ENCODE results near the gene NTRK2. TPM values are rescaled to one million over a fixed set of nuclear protein-coding genes. Genes with fewer than 3 reads are reported as not detected.

NTRK2 gene
- total RNA-seq, 4 donors from 2014 or later = 2.9 to 15.9 (median 8.4) TPM

GRCh38 chr9:84988621-84989020 is 319.1 kb downstream of the NTRK2 start:
- DNase-seq = no peak
- 20 to 63% methylated on average over 1 to 2 of the region's 2 CpGs for WGBS, 2 donors
- H3K4me3 ChIP-seq = no peak overlapping the region

DNA sequence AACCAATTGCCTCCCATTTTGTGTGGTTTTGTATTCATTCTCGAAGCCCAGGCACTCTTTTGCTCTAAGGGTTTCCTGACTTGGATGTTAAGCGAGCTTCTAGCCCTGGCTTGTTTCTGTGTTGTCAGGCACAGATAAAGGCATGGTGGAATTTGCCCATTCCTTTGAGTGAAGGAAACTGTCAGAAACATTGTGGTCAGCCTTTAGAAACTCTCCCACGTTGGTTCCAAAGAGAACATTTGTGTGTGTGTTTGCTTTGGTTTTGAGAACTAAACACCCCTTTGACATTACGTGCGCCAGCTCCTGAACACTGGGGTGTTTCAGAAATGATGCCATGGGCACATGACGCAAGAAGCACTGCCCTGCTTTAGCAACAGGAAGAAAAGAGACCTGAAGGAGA is 320.9 kb downstream of the NTRK2 start:
- Histone ChIP-seq H3K4me3 (no peak overlapping the region), H3K27me3 (no peaks in the 10 kb centered on the region), H3K27ac (peak overlapping the region in 2 of 4 donors; percentile 17 to 46), H3K36me3 (no peaks in the 10 kb centered on the region), H3K9me3 (no peaks in the 10 kb centered on the region), H3K4me1 (peaks cover 0 to 6% (median 0%) of the 10 kb centered on the region in 3 donors)
- intact Hi-C loops (cut with DNase I) = no loop called here
- 24 to 49% methylated on average over 5 to 6 of the region's 6 CpGs for WGBS, 2 donors
- no peak for DNase-seq
- no peak for TF ChIP-seq POLR2A (IDR thresholded peaks at IDR 0.05)
- TF ChIP-seq, protein P1, sequence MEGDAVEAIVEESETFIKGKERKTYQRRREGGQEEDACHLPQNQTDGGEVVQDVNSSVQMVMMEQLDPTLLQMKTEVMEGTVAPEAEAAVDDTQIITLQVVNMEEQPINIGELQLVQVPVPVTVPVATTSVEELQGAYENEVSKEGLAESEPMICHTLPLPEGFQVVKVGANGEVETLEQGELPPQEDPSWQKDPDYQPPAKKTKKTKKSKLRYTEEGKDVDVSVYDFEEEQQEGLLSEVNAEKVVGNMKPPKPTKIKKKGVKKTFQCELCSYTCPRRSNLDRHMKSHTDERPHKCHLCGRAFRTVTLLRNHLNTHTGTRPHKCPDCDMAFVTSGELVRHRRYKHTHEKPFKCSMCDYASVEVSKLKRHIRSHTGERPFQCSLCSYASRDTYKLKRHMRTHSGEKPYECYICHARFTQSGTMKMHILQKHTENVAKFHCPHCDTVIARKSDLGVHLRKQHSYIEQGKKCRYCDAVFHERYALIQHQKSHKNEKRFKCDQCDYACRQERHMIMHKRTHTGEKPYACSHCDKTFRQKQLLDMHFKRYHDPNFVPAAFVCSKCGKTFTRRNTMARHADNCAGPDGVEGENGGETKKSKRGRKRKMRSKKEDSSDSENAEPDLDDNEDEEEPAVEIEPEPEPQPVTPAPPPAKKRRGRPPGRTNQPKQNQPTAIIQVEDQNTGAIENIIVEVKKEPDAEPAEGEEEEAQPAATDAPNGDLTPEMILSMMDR (IDR thresholded peaks at IDR 0.05) = no peak

More at GRCh38 chr9:84988621-84989020, 319.1 kb downstream of the NTRK2 start:
- intact Hi-C loops (cut with DNase I) = no loop called here
- Histone ChIP-seq H3K36me3 (no peaks in the 10 kb centered on the region), H3K27ac (no peak overlapping the region), H3K27me3 (no peaks in the 10 kb centered on the region), H3K9me3 (no peaks in the 10 kb centered on the region), H3K4me1 (peaks cover 0 to 6% (median 0%) of the 10 kb centered on the region in 3 donors)
- TF ChIP-seq, protein P1 (IDR thresholded peaks at IDR 0.05) = no peak
- no peak for TF ChIP-seq POLR2A (IDR thresholded peaks at IDR 0.05)

GRCh38 chr9:84990850-84991513 is 321.5 kb downstream of the NTRK2 start:
- no peak for DNase-seq
- Histone ChIP-seq H3K4me1 (peaks cover 0 to 6% (median 0%) of the 10 kb centered on the region in 3 donors), H3K27me3 (no peaks in the 10 kb centered on the region), H3K4me3 (no peak overlapping the region), H3K36me3 (no peaks in the 10 kb centered on the region), H3K27ac (peak overlapping the region in 3 of 4 donors; percentile 35 to 49 (median 46)), H3K9me3 (no peaks in the 10 kb centered on the region)
- WGBS, 2 donors = 64 to 77% methylated on average over 12 to 13 of the region's 13 CpGs
- intact Hi-C loops (cut with DNase I) = no loop called here
- TF ChIP-seq, protein P1 (IDR thresholded peaks at IDR 0.05) = no peak
- no peak for TF ChIP-seq POLR2A (IDR thresholded peaks at IDR 0.05)

DNA sequence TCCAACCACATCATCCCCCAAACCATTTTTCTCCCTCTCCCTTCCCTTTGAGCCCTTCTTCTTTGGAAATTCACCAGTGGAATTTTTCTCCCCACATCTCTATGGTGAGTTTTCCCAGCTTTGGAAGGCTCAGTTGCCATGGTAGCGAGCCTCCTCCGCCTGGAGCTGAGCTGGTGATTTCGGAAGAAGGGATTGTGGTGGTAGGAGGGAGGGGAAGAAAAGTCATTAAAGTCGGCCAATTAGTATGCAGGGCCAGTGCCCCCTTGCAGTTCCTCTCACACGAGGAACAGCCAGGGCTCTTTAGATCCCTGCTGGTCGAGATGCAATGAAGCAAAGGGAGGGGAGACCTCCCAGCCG is 322.0 kb downstream of the NTRK2 start:
- H3K9me3 ChIP-seq = no peaks in the 10 kb centered on the region
- H3K36me3 ChIP-seq = no peaks in the 10 kb centered on the region
- peak overlapping the region in 2 of 4 donors; percentile 35 to 46 for H3K27ac ChIP-seq
- intact Hi-C loops (cut with DNase I) = no loop called here
- H3K27me3 ChIP-seq = no peaks in the 10 kb centered on the region
- 76 to 100% methylated on average over 3 to 6 of the region's 7 CpGs for WGBS, 2 donors
- no peak for DNase-seq
- peaks cover 0 to 10% (median 0%) of the 10 kb centered on the region in 3 donors for H3K4me1 ChIP-seq
- no peak overlapping the region for H3K4me3 ChIP-seq
- no peak for TF ChIP-seq POLR2A (IDR thresholded peaks at IDR 0.05)
- TF ChIP-seq, protein P1 (IDR thresholded peaks at IDR 0.05) = no peak

DNA sequence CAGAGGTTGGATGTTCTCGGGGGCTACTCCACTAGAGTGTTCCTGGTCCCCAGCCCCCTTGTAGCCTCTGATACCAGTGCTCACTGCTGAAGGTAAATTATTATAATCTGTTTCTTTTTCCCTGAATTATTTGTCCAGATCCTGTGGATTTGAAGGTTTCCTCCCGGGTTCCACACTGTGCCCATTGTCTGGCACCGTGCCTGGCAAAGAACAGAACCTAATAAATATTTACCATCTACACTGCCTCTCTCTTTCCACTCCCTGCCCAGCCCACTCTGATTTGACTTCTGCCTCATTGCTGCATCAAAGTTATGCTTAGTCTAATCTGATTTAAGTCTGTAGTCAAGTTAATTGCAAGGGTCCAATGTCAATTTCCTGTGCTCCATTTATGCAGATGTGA is 322.9 kb downstream of the NTRK2 start:
- Histone ChIP-seq H3K27ac (no peak overlapping the region), H3K4me1 (peaks cover 0 to 16% (median 0%) of the 10 kb centered on the region in 3 donors), H3K27me3 (no peaks in the 10 kb centered on the region), H3K4me3 (no peak overlapping the region), H3K36me3 (no peaks in the 10 kb centered on the region), H3K9me3 (no peaks in the 10 kb centered on the region)
- 91 to 93% methylated on average over 3 of the region's 3 CpGs for WGBS, 2 donors
- intact Hi-C loops (cut with DNase I) = no loop called here
- TF ChIP-seq, protein P1 (IDR thresholded peaks at IDR 0.05) = no peak
- TF ChIP-seq POLR2A (IDR thresholded peaks at IDR 0.05) = no peak
- no peak for DNase-seq
